Liver (tissue), 3 donors: Measurements from ENCODE around the gene PNMT.
A peak's percentile ranks its signal among the peaks of the same experiment; 100 is the strongest.

Experiments
- CTCF ChIP-seq: fragments of 150-350 bp; IDR thresholded peaks from 2 replicates; pipeline ENCODE4 v1.5.1; 2017; ENCODE audit warnings: improper control_type of control experiment, low read depth, low read length; ENCODE audit not compliant: missing input control
- EGR1 ChIP-seq, 2 donors: IDR thresholded peaks; 2 replicates each; pipeline ENCODE4 v1.6.1; 2016 to 2018; ENCODE audit warnings: antibody characterized with exemption in 2 of 2, low read depth in 2 of 2
- FOXA1 ChIP-seq: IDR thresholded peaks from 2 replicates; pipeline ENCODE4 v1.6.1; 2016; ENCODE audit warnings: antibody characterized with exemption
- GABPA ChIP-seq, 2 donors: IDR thresholded peaks in 1 of 2; conservative IDR thresholded peaks in 1 of 2; 2 replicates each; pipeline ENCODE4 v1.6.1; 2016; ENCODE audit warnings: antibody characterized with exemption in 2 of 2, mild to moderate bottlenecking in 1 of 2, moderate library complexity in 1 of 2
- HNF4A ChIP-seq, 2 donors: conservative IDR thresholded peaks; 2 replicates each; pipeline ENCODE4 v1.6.1; 2016; ENCODE audit warnings: antibody characterized with exemption in 2 of 2, mild to moderate bottlenecking in 2 of 2
- HNF4G ChIP-seq: IDR thresholded peaks from 2 replicates; pipeline ENCODE4 v1.6.1; 2016; ENCODE audit warnings: antibody characterized with exemption
- JUND ChIP-seq, 2 donors: IDR thresholded peaks; 2 replicates each; pipeline ENCODE4 v1.6.1; 2016; ENCODE audit warnings: antibody characterized with exemption in 2 of 2
- MAX ChIP-seq: IDR thresholded peaks from 2 replicates; pipeline ENCODE4 v1.6.1; 2016; ENCODE audit warnings: antibody characterized with exemption
- RAD21 ChIP-seq, 2 donors: IDR thresholded peaks; 2 replicates each; pipeline ENCODE4 v1.6.1; 2016; ENCODE audit warnings: antibody characterized with exemption in 2 of 2, mild to moderate bottlenecking in 2 of 2
- REST ChIP-seq: IDR thresholded peaks from 2 replicates; pipeline ENCODE4 v1.6.1; 2016; ENCODE audit warnings: antibody characterized with exemption, mild to moderate bottlenecking
- SP1 ChIP-seq: IDR thresholded peaks from 2 replicates; pipeline ENCODE4 v1.6.1; 2018; ENCODE audit warnings: antibody characterized with exemption, mild to moderate bottlenecking
- TAF1 ChIP-seq: conservative IDR thresholded peaks from 2 replicates; pipeline ENCODE4 v1.6.1; 2016; ENCODE audit warnings: antibody characterized with exemption, mild to moderate bottlenecking
- YY1 ChIP-seq: IDR thresholded peaks from 2 replicates; pipeline ENCODE4 v1.6.1; 2016; ENCODE audit warnings: antibody characterized with exemption, mild to moderate bottlenecking
- donor health status: healthy.
- donor health status: healthy.

- no peak for TF ChIP-seq CTCF
- no peak for TF ChIP-seq JUND (IDR thresholded peaks at IDR 0.05)
- TF ChIP-seq GABPA (IDR thresholded peaks at IDR 0.05 in 1 of 2, conservative IDR thresholded peaks at IDR 0.05 in 1 of 2): peak; percentile 68 to 90
- no peak for TF ChIP-seq MAX
- TF ChIP-seq FOXA1: no peak
- TF ChIP-seq EGR1 (IDR thresholded peaks at IDR 0.05; ENCODE audit: low read depth in 2 of 2): no peak
- TF ChIP-seq TAF1: no peak
- TF ChIP-seq YY1: peak; percentile 40
- TF ChIP-seq RAD21 (IDR thresholded peaks at IDR 0.05): peak in 1 of 2 donors; percentile 13
- no peak for TF ChIP-seq REST
- no peak for TF ChIP-seq HNF4G
- peak; percentile 48 for TF ChIP-seq SP1
- peak; percentile 62 to 65 for TF ChIP-seq HNF4A (conservative IDR thresholded peaks at IDR 0.05)
Measured at GRCh38 chr17:39636927-39637736, 31.1 kb upstream of the PNMT start, which contains the start of gene STARD3.
